ENCODE data around the gene CHCHD3. TPM values are rescaled to one million over a fixed set of nuclear protein-coding genes. Genes with fewer than 3 reads are reported as not detected.

The CHCHD3 gene
- total RNA-seq, 4 donors from 2014 or later, result 40.6 to 66.6 (median 48.1) TPM

GRCh38 chr7:133081119-133081598 is 731 bp downstream of the CHCHD3 start:
- DNase-seq (ENCODE audit: low spot score in 2 of 2), result no peak
- Histone ChIP-seq H3K4me3 (peak overlapping the region; percentile 60 to 92 (median 77)), H3K4me1 (peaks cover 0 to 30% (median 8%) of the 10 kb centered on the region in 4 donors), H3K27ac (peak overlapping the region in 3 of 4 donors; percentile 83 to 86 (median 83)), H3K27me3 (no peaks in the 10 kb centered on the region), H3K9me3 (no peaks in the 10 kb centered on the region), H3K36me3 (peaks cover 0 to 4% (median 0%) of the 10 kb centered on the region in 3 donors)
- TF ChIP-seq POLR2A (IDR thresholded peaks at IDR 0.05), result no peak
- TF ChIP-seq EP300 (IDR thresholded peaks at IDR 0.05), result no peak
- no peak for TF ChIP-seq CTCF (IDR thresholded peaks at IDR 0.05)
- WGBS, 2 donors, result 6 to 8% methylated on average over 8 of the region's 8 CpGs

GRCh38 chr7:133079296-133079695 is 2.6 kb downstream of the CHCHD3 start:
- H3K4me3 ChIP-seq, result no peak overlapping the region
- WGBS, 2 donors, result 65 to 68% methylated on average over 5 of the region's 5 CpGs
- no peak for TF ChIP-seq CTCF (IDR thresholded peaks at IDR 0.05)
- TF ChIP-seq POLR2A (IDR thresholded peaks at IDR 0.05), result no peak
- TF ChIP-seq EP300 (IDR thresholded peaks at IDR 0.05), result no peak
- H3K4me1 ChIP-seq, result peaks cover 0 to 30% (median 8%) of the 10 kb centered on the region in 4 donors
- no peaks in the 10 kb centered on the region for H3K9me3 ChIP-seq
- no peak for DNase-seq (ENCODE audit: low spot score in 2 of 2)
- H3K36me3 ChIP-seq, result peaks cover 0 to 11% (median 0%) of the 10 kb centered on the region in 3 donors
- H3K27ac ChIP-seq, result no peak overlapping the region
- H3K27me3 ChIP-seq, result no peaks in the 10 kb centered on the region

- DNase-seq (ENCODE audit: low spot score in 2 of 2), result no peak
- no peak overlapping the region for H3K4me3 ChIP-seq
- peaks cover 0 to 26% (median 8%) of the 10 kb centered on the region in 4 donors for H3K4me1 ChIP-seq
- TF ChIP-seq CTCF (IDR thresholded peaks at IDR 0.05), result no peak
- TF ChIP-seq POLR2A (IDR thresholded peaks at IDR 0.05), result no peak
- no peak for TF ChIP-seq EP300 (IDR thresholded peaks at IDR 0.05)
- peaks cover 0 to 11% (median 0%) of the 10 kb centered on the region in 3 donors for H3K36me3 ChIP-seq
- 93 to 95% methylated on average over 4 of the region's 4 CpGs for WGBS, 2 donors
- H3K27me3 ChIP-seq, result no peaks in the 10 kb centered on the region
- H3K27ac ChIP-seq, result no peak overlapping the region
- no peaks in the 10 kb centered on the region for H3K9me3 ChIP-seq
These were observed 4.5 kb downstream of the CHCHD3 start for GRCh38 chr7:133077394-133077793.

GRCh38 chr7:133076142-133076541 is 5.7 kb downstream of the CHCHD3 start:
- H3K27me3 ChIP-seq, result no peaks in the 10 kb centered on the region
- no peak overlapping the region for H3K27ac ChIP-seq
- TF ChIP-seq CTCF (IDR thresholded peaks at IDR 0.05), result no peak
- no peak for TF ChIP-seq EP300 (IDR thresholded peaks at IDR 0.05)
- no peak for TF ChIP-seq POLR2A (IDR thresholded peaks at IDR 0.05)
- peaks cover 0 to 11% (median 0%) of the 10 kb centered on the region in 3 donors for H3K36me3 ChIP-seq
- H3K4me1 ChIP-seq, result peaks cover 0 to 23% (median 6%) of the 10 kb centered on the region in 4 donors
- H3K9me3 ChIP-seq, result no peaks in the 10 kb centered on the region
- DNase-seq (ENCODE audit: low spot score in 2 of 2), result no peak
- 80 to 83% methylated on average over 2 of the region's 2 CpGs for WGBS, 2 donors
- H3K4me3 ChIP-seq, result no peak overlapping the region

- H3K4me3 ChIP-seq, result no peak overlapping the region
- H3K27me3 ChIP-seq, result no peaks in the 10 kb centered on the region
- DNase-seq (ENCODE audit: low spot score in 2 of 2), result no peak
- no peaks in the 10 kb centered on the region for H3K9me3 ChIP-seq
- peaks cover 0 to 37% (median 10%) of the 10 kb centered on the region in 3 donors for H3K36me3 ChIP-seq
- no peak overlapping the region for H3K27ac ChIP-seq
- peaks cover 0 to 12% (median 2%) of the 10 kb centered on the region in 4 donors for H3K4me1 ChIP-seq
- no peak for TF ChIP-seq POLR2A (IDR thresholded peaks at IDR 0.05)
- TF ChIP-seq CTCF (IDR thresholded peaks at IDR 0.05), result no peak
- no peak for TF ChIP-seq EP300 (IDR thresholded peaks at IDR 0.05)
- 65 to 70% methylated on average over 2 of the region's 2 CpGs for WGBS, 2 donors
These were observed 10.4 kb downstream of the CHCHD3 start for GRCh38 chr7:133071506-133071905.

Data from tibial nerve (tissue), 4 donors.